ENCODE data around the gene COL6A2.

COL6A2 gene

GRCh38 chr21:46065215-46065913 lies 32.5 kb upstream of the COL6A2 start:
- no peak overlapping the region for H3K4me3 ChIP-seq (ENCODE audit: low read length)
- no peak for TF ChIP-seq CTCF (IDR thresholded peaks at IDR 0.05; ENCODE audit: insufficient read depth, low read depth, low read length, missing control alignments)
- no peak for DNase-seq (ENCODE audit: low read depth)

GRCh38 chr21:46065914-46066551 lies 31.9 kb upstream of the COL6A2 start:
- DNase-seq (ENCODE audit: low read depth), result no peak
- no peak overlapping the region for H3K4me3 ChIP-seq (ENCODE audit: low read length)
- no peak for TF ChIP-seq CTCF (IDR thresholded peaks at IDR 0.05; ENCODE audit: insufficient read depth, low read depth, low read length, missing control alignments)

- H3K4me3 ChIP-seq (ENCODE audit: low read length), result no peak overlapping the region
- no peak for TF ChIP-seq CTCF (IDR thresholded peaks at IDR 0.05; ENCODE audit: insufficient read depth, low read depth, low read length, missing control alignments)
- no peak for DNase-seq (ENCODE audit: low read depth)
These were observed 31.2 kb upstream of the COL6A2 start for GRCh38 chr21:46066591-46067331.

- TF ChIP-seq CTCF (IDR thresholded peaks at IDR 0.05; ENCODE audit: insufficient read depth, low read depth, low read length, missing control alignments), result no peak
- H3K4me3 ChIP-seq (ENCODE audit: low read length), result no peak overlapping the region
- DNase-seq (ENCODE audit: low read depth), result no peak
These were observed 30.3 kb upstream of the COL6A2 start for GRCh38 chr21:46067505-46068201.

- H3K4me3 ChIP-seq (ENCODE audit: low read length), result no peak overlapping the region
- no peak for DNase-seq (ENCODE audit: low read depth)
- no peak for TF ChIP-seq CTCF (IDR thresholded peaks at IDR 0.05; ENCODE audit: insufficient read depth, low read depth, low read length, missing control alignments)
These were observed 29.3 kb upstream of the COL6A2 start for GRCh38 chr21:46068516-46069079.

- no peak for TF ChIP-seq CTCF (IDR thresholded peaks at IDR 0.05; ENCODE audit: insufficient read depth, low read depth, low read length, missing control alignments)
- no peak for DNase-seq (ENCODE audit: low read depth)
- H3K4me3 ChIP-seq (ENCODE audit: low read length), result no peak overlapping the region
These were observed 28.7 kb upstream of the COL6A2 start for GRCh38 chr21:46069166-46069565.
